ENCODE data around the gene ICAM3.

DNA sequence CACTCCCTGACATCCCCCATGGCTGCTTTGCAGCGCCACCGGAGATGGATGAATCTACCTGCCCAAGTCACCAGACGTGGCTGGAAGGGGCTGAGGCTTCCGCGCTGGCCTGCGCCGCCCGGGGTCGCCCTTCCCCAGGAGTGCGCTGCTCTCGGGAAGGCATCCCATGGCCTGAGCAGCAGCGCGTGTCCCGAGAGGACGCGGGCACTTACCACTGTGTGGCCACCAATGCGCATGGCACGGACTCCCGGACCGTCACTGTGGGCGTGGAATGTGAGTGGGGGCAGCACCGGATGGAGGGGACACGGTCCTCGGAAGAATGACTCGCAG lies 45.1 kb downstream of the ICAM3 start:
- TF ChIP-seq, protein P1, sequence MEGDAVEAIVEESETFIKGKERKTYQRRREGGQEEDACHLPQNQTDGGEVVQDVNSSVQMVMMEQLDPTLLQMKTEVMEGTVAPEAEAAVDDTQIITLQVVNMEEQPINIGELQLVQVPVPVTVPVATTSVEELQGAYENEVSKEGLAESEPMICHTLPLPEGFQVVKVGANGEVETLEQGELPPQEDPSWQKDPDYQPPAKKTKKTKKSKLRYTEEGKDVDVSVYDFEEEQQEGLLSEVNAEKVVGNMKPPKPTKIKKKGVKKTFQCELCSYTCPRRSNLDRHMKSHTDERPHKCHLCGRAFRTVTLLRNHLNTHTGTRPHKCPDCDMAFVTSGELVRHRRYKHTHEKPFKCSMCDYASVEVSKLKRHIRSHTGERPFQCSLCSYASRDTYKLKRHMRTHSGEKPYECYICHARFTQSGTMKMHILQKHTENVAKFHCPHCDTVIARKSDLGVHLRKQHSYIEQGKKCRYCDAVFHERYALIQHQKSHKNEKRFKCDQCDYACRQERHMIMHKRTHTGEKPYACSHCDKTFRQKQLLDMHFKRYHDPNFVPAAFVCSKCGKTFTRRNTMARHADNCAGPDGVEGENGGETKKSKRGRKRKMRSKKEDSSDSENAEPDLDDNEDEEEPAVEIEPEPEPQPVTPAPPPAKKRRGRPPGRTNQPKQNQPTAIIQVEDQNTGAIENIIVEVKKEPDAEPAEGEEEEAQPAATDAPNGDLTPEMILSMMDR (IDR thresholded peaks at IDR 0.05; ENCODE audit: low read depth, low read length, poor library complexity, severe bottlenecking), result no peak
- TF ChIP-seq EZH2phosphoT487 (IDR thresholded peaks at IDR 0.05; ENCODE audit: borderline replicate concordance, low read length), result no peak
